ENCODE data around the gene RPGRIP1.

RPGRIP1 gene

GRCh38 chr14:21309956-21310355 lies 30.1 kb downstream of the RPGRIP1 start:
- DNase-seq, result no peak
- no CpG with 5 or more reads among the region's 3 CpGs for WGBS (ENCODE audit: insufficient coverage)
- Histone ChIP-seq H3K27ac (ENCODE audit: insufficient read depth in 1 of 2, low read depth in 1 of 2, low read length in 2 of 2, poor library complexity in 1 of 2, severe bottlenecking in 2 of 2) (no peak overlapping the region), H3K4me1 (ENCODE audit: control extremely low read depth in 1 of 4, control insufficient read depth in 4 of 4, insufficient read depth in 4 of 4, low read length in 3 of 4) (peaks cover 5 to 12% (median 10%) of the 10 kb centered on the region in 4 experiments), H3K4me3 (ENCODE audit: control insufficient read depth in 1 of 7, extremely low read depth in 1 of 7, insufficient read depth in 4 of 7, low read depth in 2 of 7, low read length in 6 of 7) (no peak overlapping the region), H3K27me3 (replicated peaks in 2 of 5; ENCODE audit: control insufficient read depth in 4 of 5, insufficient read depth in 5 of 5, low read length in 4 of 5) (no peaks in the 10 kb centered on the region), H3K9me3 (ENCODE audit: control extremely low read depth in 1 of 5, control insufficient read depth in 4 of 5, insufficient read depth in 2 of 5, low read depth in 1 of 5, low read length in 4 of 5) (no peaks in the 10 kb centered on the region), H3K36me3 (ENCODE audit: control insufficient read depth in 4 of 4, insufficient read depth in 4 of 4, low read length in 3 of 4) (no peaks in the 10 kb centered on the region)
- ChIA-PET CTCF (interaction anchor here (1.5 kb wide), 1 partner anchor 17 kb away, joined by 5 read pairs; no protein-coding TSS in a partner anchor), POLR2A (no interaction called here)

GRCh38 chr14:21311614-21312013 lies 31.7 kb downstream of the RPGRIP1 start:
- 92% methylated on average over 2 of the region's 2 CpGs for WGBS (ENCODE audit: insufficient coverage)
- DNase-seq, result no peak
- H3K27me3 ChIP-seq (replicated peaks in 2 of 5; ENCODE audit: control insufficient read depth in 4 of 5, insufficient read depth in 5 of 5, low read length in 4 of 5), result no peaks in the 10 kb centered on the region
- CTCF ChIA-PET, result interaction anchor here (0.7 to 1.4 kb wide), 5 partner anchors 8 to 1863 kb away, joined by 3 to 6 read pairs (median 3); no protein-coding TSS in a partner anchor
- H3K4me3 ChIP-seq (ENCODE audit: control insufficient read depth in 1 of 7, extremely low read depth in 1 of 7, insufficient read depth in 4 of 7, low read depth in 2 of 7, low read length in 6 of 7), result no peak overlapping the region
- no peak overlapping the region for H3K27ac ChIP-seq (ENCODE audit: insufficient read depth in 1 of 2, low read depth in 1 of 2, low read length in 2 of 2, poor library complexity in 1 of 2, severe bottlenecking in 2 of 2)
- H3K36me3 ChIP-seq (ENCODE audit: control insufficient read depth in 4 of 4, insufficient read depth in 4 of 4, low read length in 3 of 4), result no peaks in the 10 kb centered on the region
- H3K9me3 ChIP-seq (ENCODE audit: control extremely low read depth in 1 of 5, control insufficient read depth in 4 of 5, insufficient read depth in 2 of 5, low read depth in 1 of 5, low read length in 4 of 5), result no peaks in the 10 kb centered on the region
- POLR2A ChIA-PET, result no interaction called here
- peaks cover 5 to 12% (median 10%) of the 10 kb centered on the region in 4 experiments for H3K4me1 ChIP-seq (ENCODE audit: control extremely low read depth in 1 of 4, control insufficient read depth in 4 of 4, insufficient read depth in 4 of 4, low read length in 3 of 4)

GRCh38 chr14:21313512-21313911 lies 33.6 kb downstream of the RPGRIP1 start:
- Histone ChIP-seq H3K27me3 (replicated peaks in 2 of 5; ENCODE audit: control insufficient read depth in 4 of 5, insufficient read depth in 5 of 5, low read length in 4 of 5) (no peaks in the 10 kb centered on the region), H3K27ac (ENCODE audit: insufficient read depth in 1 of 2, low read depth in 1 of 2, low read length in 2 of 2, poor library complexity in 1 of 2, severe bottlenecking in 2 of 2) (no peak overlapping the region), H3K4me3 (ENCODE audit: control insufficient read depth in 1 of 7, extremely low read depth in 1 of 7, insufficient read depth in 4 of 7, low read depth in 2 of 7, low read length in 6 of 7) (no peak overlapping the region), H3K9me3 (ENCODE audit: control extremely low read depth in 1 of 5, control insufficient read depth in 4 of 5, insufficient read depth in 2 of 5, low read depth in 1 of 5, low read length in 4 of 5) (no peaks in the 10 kb centered on the region), H3K4me1 (ENCODE audit: control extremely low read depth in 1 of 4, control insufficient read depth in 4 of 4, insufficient read depth in 4 of 4, low read length in 3 of 4) (peaks cover 2 to 17% (median 12%) of the 10 kb centered on the region in 4 experiments), H3K36me3 (ENCODE audit: control insufficient read depth in 4 of 4, insufficient read depth in 4 of 4, low read length in 3 of 4) (no peaks in the 10 kb centered on the region)
- DNase-seq, result no peak
- WGBS (ENCODE audit: insufficient coverage), result 100% methylated on average over 8 of the region's 12 CpGs
- POLR2A ChIA-PET, result no interaction called here
- CTCF ChIA-PET, result no interaction called here

- 71% methylated on average over 2 of the region's 3 CpGs for WGBS (ENCODE audit: insufficient coverage)
- Histone ChIP-seq H3K9me3 (ENCODE audit: control extremely low read depth in 1 of 5, control insufficient read depth in 4 of 5, insufficient read depth in 2 of 5, low read depth in 1 of 5, low read length in 4 of 5) (no peaks in the 10 kb centered on the region), H3K27ac (ENCODE audit: insufficient read depth in 1 of 2, low read depth in 1 of 2, low read length in 2 of 2, poor library complexity in 1 of 2, severe bottlenecking in 2 of 2) (no peak overlapping the region), H3K36me3 (ENCODE audit: control insufficient read depth in 4 of 4, insufficient read depth in 4 of 4, low read length in 3 of 4) (no peaks in the 10 kb centered on the region), H3K4me1 (ENCODE audit: control extremely low read depth in 1 of 4, control insufficient read depth in 4 of 4, insufficient read depth in 4 of 4, low read length in 3 of 4) (peaks cover 2 to 21% (median 11%) of the 10 kb centered on the region in 4 experiments), H3K4me3 (ENCODE audit: control insufficient read depth in 1 of 7, extremely low read depth in 1 of 7, insufficient read depth in 4 of 7, low read depth in 2 of 7, low read length in 6 of 7) (no peak overlapping the region), H3K27me3 (replicated peaks in 2 of 5; ENCODE audit: control insufficient read depth in 4 of 5, insufficient read depth in 5 of 5, low read length in 4 of 5) (no peaks in the 10 kb centered on the region)
- DNase-seq, result peak; percentile 35 to 81 (median 80)
- ChIA-PET POLR2A (interaction anchor here (1.5 kb wide), 1 partner anchor 72 kb away, joined by 3 read pairs; no protein-coding TSS in a partner anchor), CTCF (interaction anchor here (1.1 to 1.3 kb wide), 3 partner anchors 10 to 19 kb away, joined by 3 read pairs; no protein-coding TSS in a partner anchor)
These were observed 37.5 kb downstream of the RPGRIP1 start for GRCh38 chr14:21317398-21317797.

- H3K36me3 ChIP-seq (ENCODE audit: control insufficient read depth in 4 of 4, insufficient read depth in 4 of 4, low read length in 3 of 4), result no peaks in the 10 kb centered on the region
- no peak overlapping the region for H3K4me3 ChIP-seq (ENCODE audit: control insufficient read depth in 1 of 7, extremely low read depth in 1 of 7, insufficient read depth in 4 of 7, low read depth in 2 of 7, low read length in 6 of 7)
- 94% methylated on average over 2 of the region's 2 CpGs for WGBS (ENCODE audit: insufficient coverage)
- H3K4me1 ChIP-seq (ENCODE audit: control extremely low read depth in 1 of 4, control insufficient read depth in 4 of 4, insufficient read depth in 4 of 4, low read length in 3 of 4), result peaks cover 2 to 21% (median 11%) of the 10 kb centered on the region in 4 experiments
- DNase-seq, result no peak
- no peaks in the 10 kb centered on the region for H3K9me3 ChIP-seq (ENCODE audit: control extremely low read depth in 1 of 5, control insufficient read depth in 4 of 5, insufficient read depth in 2 of 5, low read depth in 1 of 5, low read length in 4 of 5)
- ChIA-PET POLR2A (interaction anchor here (0.6 kb wide), 1 partner anchor 26 kb away, joined by 3 read pairs; no protein-coding TSS in a partner anchor), CTCF (interaction anchor here (1.9 kb wide), 1 partner anchor 12 kb away, joined by 6 read pairs; no protein-coding TSS in a partner anchor)
- H3K27ac ChIP-seq (ENCODE audit: insufficient read depth in 1 of 2, low read depth in 1 of 2, low read length in 2 of 2, poor library complexity in 1 of 2, severe bottlenecking in 2 of 2), result no peak overlapping the region
- H3K27me3 ChIP-seq (replicated peaks in 2 of 5; ENCODE audit: control insufficient read depth in 4 of 5, insufficient read depth in 5 of 5, low read length in 4 of 5), result no peaks in the 10 kb centered on the region
These were observed 41.0 kb downstream of the RPGRIP1 start for GRCh38 chr14:21320913-21321312.

GRCh38 chr14:21322716-21323115 lies 42.8 kb downstream of the RPGRIP1 start:
- ChIA-PET CTCF (interaction anchor here (1.1 to 1.3 kb wide), 2 partner anchors 9 to 12 kb away, joined by 3 read pairs; no protein-coding TSS in a partner anchor), POLR2A (no interaction called here)
- H3K9me3 ChIP-seq (ENCODE audit: control extremely low read depth in 1 of 5, control insufficient read depth in 4 of 5, insufficient read depth in 2 of 5, low read depth in 1 of 5, low read length in 4 of 5), result no peaks in the 10 kb centered on the region
- H3K27ac ChIP-seq (ENCODE audit: insufficient read depth in 1 of 2, low read depth in 1 of 2, low read length in 2 of 2, poor library complexity in 1 of 2, severe bottlenecking in 2 of 2), result no peak overlapping the region
- H3K4me1 ChIP-seq (ENCODE audit: control extremely low read depth in 1 of 4, control insufficient read depth in 4 of 4, insufficient read depth in 4 of 4, low read length in 3 of 4), result peaks cover 0 to 10% (median 5%) of the 10 kb centered on the region in 4 experiments
- H3K36me3 ChIP-seq (ENCODE audit: control insufficient read depth in 4 of 4, insufficient read depth in 4 of 4, low read length in 3 of 4), result no peaks in the 10 kb centered on the region
- H3K27me3 ChIP-seq (replicated peaks in 2 of 5; ENCODE audit: control insufficient read depth in 4 of 5, insufficient read depth in 5 of 5, low read length in 4 of 5), result no peaks in the 10 kb centered on the region
- 100% methylated on average over 1 of the region's 2 CpGs for WGBS (ENCODE audit: insufficient coverage)
- no peak overlapping the region for H3K4me3 ChIP-seq (ENCODE audit: control insufficient read depth in 1 of 7, extremely low read depth in 1 of 7, insufficient read depth in 4 of 7, low read depth in 2 of 7, low read length in 6 of 7)
- no peak for DNase-seq

GRCh38 chr14:21326972-21327371 lies 47.1 kb downstream of the RPGRIP1 start:
- CTCF ChIA-PET, result interaction anchor here (1.0 to 1.4 kb wide), 6 partner anchors 9 to 33 kb away, joined by 3 to 6 read pairs (median 4); no protein-coding TSS in a partner anchor
- Histone ChIP-seq H3K4me3 (ENCODE audit: control insufficient read depth in 1 of 7, extremely low read depth in 1 of 7, insufficient read depth in 4 of 7, low read depth in 2 of 7, low read length in 6 of 7) (no peak overlapping the region), H3K27me3 (replicated peaks in 2 of 5; ENCODE audit: control insufficient read depth in 4 of 5, insufficient read depth in 5 of 5, low read length in 4 of 5) (no peaks in the 10 kb centered on the region), H3K4me1 (ENCODE audit: control extremely low read depth in 1 of 4, control insufficient read depth in 4 of 4, insufficient read depth in 4 of 4, low read length in 3 of 4) (no peaks in the 10 kb centered on the region), H3K36me3 (ENCODE audit: control insufficient read depth in 4 of 4, insufficient read depth in 4 of 4, low read length in 3 of 4) (no peaks in the 10 kb centered on the region), H3K27ac (ENCODE audit: insufficient read depth in 1 of 2, low read depth in 1 of 2, low read length in 2 of 2, poor library complexity in 1 of 2, severe bottlenecking in 2 of 2) (no peak overlapping the region), H3K9me3 (ENCODE audit: control extremely low read depth in 1 of 5, control insufficient read depth in 4 of 5, insufficient read depth in 2 of 5, low read depth in 1 of 5, low read length in 4 of 5) (no peaks in the 10 kb centered on the region)
- POLR2A ChIA-PET, result no interaction called here
- DNase-seq, result peak in 1 of 3 donors; percentile 24
- 78% methylated on average over 1 of the region's 1 CpG for WGBS (ENCODE audit: insufficient coverage)

Measured in common myeloid progenitor, CD34-positive (primary cell).